ENCODE measurements around the gene TBC1D30.

Gene TBC1D30

GRCh38 chr12:64864319-64864718 lies 39.9 kb downstream of the TBC1D30 start:
- no peak for TF ChIP-seq ZFX (IDR thresholded peaks at IDR 0.05; ENCODE audit: borderline replicate concordance)
- no peak for TF ChIP-seq CTCF (IDR thresholded peaks at IDR 0.05)
- H3K27ac ChIP-seq, result no peak overlapping the region

- H3K27ac ChIP-seq, result no peak overlapping the region
- TF ChIP-seq CTCF (IDR thresholded peaks at IDR 0.05) (no peak), ZFX (IDR thresholded peaks at IDR 0.05; ENCODE audit: borderline replicate concordance) (no peak)
Observed at GRCh38 chr12:64875186-64875585, 50.7 kb downstream of the TBC1D30 start.

GRCh38 chr12:64876388-64877071 lies 52.1 kb downstream of the TBC1D30 start:
- no peak overlapping the region for H3K27ac ChIP-seq
- TF ChIP-seq CTCF (IDR thresholded peaks at IDR 0.05), result no peak
- no peak for TF ChIP-seq ZFX (IDR thresholded peaks at IDR 0.05; ENCODE audit: borderline replicate concordance)

- no peak for TF ChIP-seq ZFX (IDR thresholded peaks at IDR 0.05; ENCODE audit: borderline replicate concordance)
- TF ChIP-seq CTCF (IDR thresholded peaks at IDR 0.05), result no peak
- peak overlapping the region; percentile 54 for H3K27ac ChIP-seq
Observed at GRCh38 chr12:64877363-64878004, 53.0 kb downstream of the TBC1D30 start.

GRCh38 chr12:64882687-64883086 lies 58.2 kb downstream of the TBC1D30 start:
- H3K27ac ChIP-seq, result 0 out of 2 replicates have a peak overlapping the region, but pooled peaks have one; percentile 3

GRCh38 chr12:64883264-64884163 lies 59.1 kb downstream of the TBC1D30 start:
- 0 out of 2 replicates have a peak overlapping the region, but pooled peaks have one; percentile 3 for H3K27ac ChIP-seq
- no peak for TF ChIP-seq ZFX (IDR thresholded peaks at IDR 0.05; ENCODE audit: borderline replicate concordance)
- TF ChIP-seq CTCF (IDR thresholded peaks at IDR 0.05), result peak; percentile 24; the same call in 1 of the 2 replicates

More at GRCh38 chr12:64882687-64883086, 58.2 kb downstream of the TBC1D30 start:
- TF ChIP-seq ZFX (IDR thresholded peaks at IDR 0.05; ENCODE audit: borderline replicate concordance) (no peak), CTCF (IDR thresholded peaks at IDR 0.05) (no peak)
